ENCODE results near the gene NCOA7. TPM values are rescaled to one million over a fixed set of nuclear protein-coding genes. Genes with fewer than 3 reads are reported as not detected.

The NCOA7 gene
- total and polyA plus RNA-seq, 2 of the 8 experiments (the other 6 are each of a cell fraction or from before 2014, with no cell fraction given) = 2.6 to 10.7 TPM

DNA sequence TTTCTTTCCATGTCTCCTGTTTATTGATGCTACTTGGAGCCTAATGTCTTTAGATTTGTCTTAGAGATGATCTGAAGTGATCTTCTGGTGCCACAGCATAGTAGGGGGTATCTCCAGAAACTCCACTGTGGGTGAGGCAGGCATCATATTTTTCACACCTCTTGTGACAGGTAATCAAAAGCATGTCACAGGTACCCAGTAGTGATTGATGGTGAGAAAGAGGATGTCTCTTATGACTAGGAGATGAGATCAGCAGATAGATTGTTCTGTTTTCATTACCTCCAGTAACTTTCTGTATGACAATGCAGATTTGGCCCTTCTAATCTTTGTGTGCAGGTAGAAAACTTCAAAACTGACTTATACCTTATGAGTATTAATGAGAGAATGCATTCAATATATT, 13.5 kb downstream of the NCOA7 start:
- no peak overlapping the region for H4K91ac ChIP-seq (replicated peaks; ENCODE audit: insufficient read length, low read length)
- no peak overlapping the region for H4K5ac ChIP-seq (ENCODE audit: insufficient read length, low read depth, low read length)
- peaks cover 3% of the 10 kb centered on the region; the same call in 1 of the 2 replicates for H3K79me1 ChIP-seq (ENCODE audit: low read depth, low read length)
- no peak overlapping the region for H3K4ac ChIP-seq (replicated peaks; ENCODE audit: insufficient read length, low read depth, low read length)
- ChIA-PET CTCF (ENCODE audit: partially characterized antibody) (interaction anchor here (1.4 to 4.5 kb wide), 2 partner anchors 12 to 23 kb away, joined by 4 to 18 read pairs; partner anchors contain the start of gene NCOA7), POLR2A (ENCODE audit: partially characterized antibody) (interaction anchor here (2.0 kb wide), 1 partner anchor 10 kb away, joined by 5 read pairs; no protein-coding TSS in a partner anchor)
- no peak overlapping the region for H2AFZ ChIP-seq (ENCODE audit: low read length)
- H2BK20ac ChIP-seq (ENCODE audit: low read length) = no peak overlapping the region
- H3K4me1 ChIP-seq (replicated peaks in 1 of 4; ENCODE audit: control insufficient read depth in 3 of 4, insufficient read depth in 4 of 4, low read length in 3 of 4) = no peaks in the 10 kb centered on the region
- no peak overlapping the region for H2BK5ac ChIP-seq (ENCODE audit: low read depth, low read length)
- H4K20me1 ChIP-seq (replicated peaks in 1 of 2; ENCODE audit: control insufficient read depth in 1 of 2, insufficient read depth in 2 of 2, low read length in 2 of 2) = peaks cover 0 to 2% of the 10 kb centered on the region in 2 experiments
- no peak overlapping the region for H4K8ac ChIP-seq (ENCODE audit: extremely low read depth, insufficient read depth, low read length)
- no peak overlapping the region for H2BK120ac ChIP-seq (replicated peaks; ENCODE audit: low read depth, low read length)
- H3K4me2 ChIP-seq (ENCODE audit: insufficient read depth in 1 of 2, low read depth in 2 of 2, low read length in 2 of 2) = no peak overlapping the region
- H3K27ac ChIP-seq (ENCODE audit: low read depth, low read length) = no peak overlapping the region
- H3K4me3 ChIP-seq (ENCODE audit: extremely low read depth in 1 of 4, insufficient read depth in 2 of 4, low read depth in 3 of 4, low read length in 4 of 4) = no peak overlapping the region
- H2BK15ac ChIP-seq (ENCODE audit: low read length) = no peak overlapping the region
- H2BK12ac ChIP-seq (ENCODE audit: low read depth, low read length) = no peak overlapping the region
- TF ChIP-seq TAF1 (IDR thresholded peaks at IDR 0.05; ENCODE audit: low read depth, low read length) (no peak), SRF (IDR thresholded peaks at IDR 0.05; ENCODE audit: low read depth, low read length) (no peak), SIX5 (IDR thresholded peaks at IDR 0.05; ENCODE audit: low read depth, low read length) (no peak)
- H3K9me3 ChIP-seq (ENCODE audit: insufficient read depth in 2 of 2, low read depth in 1 of 2, low read length in 1 of 2) = no peaks in the 10 kb centered on the region
- H3K18ac ChIP-seq (ENCODE audit: extremely low read depth, low read length) = no peak overlapping the region
- no peak overlapping the region for H3K14ac ChIP-seq (ENCODE audit: insufficient read length)
- H3K79me2 ChIP-seq (ENCODE audit: control insufficient read depth in 1 of 2, insufficient read depth in 2 of 2, low read length in 2 of 2) = 0 out of 4 replicates have a peak, but pooled peaks cover 0 to 2% of the 10 kb centered on the region in 2 experiments
- no peaks in the 10 kb centered on the region for H3K36me3 ChIP-seq (ENCODE audit: control insufficient read depth in 2 of 4, insufficient read depth in 4 of 4, low read length in 3 of 4)
- no peaks in the 10 kb centered on the region for H3K23me2 ChIP-seq (ENCODE audit: low read depth, low read length)
- no peak overlapping the region for H3K23ac ChIP-seq (ENCODE audit: insufficient read length)
- no peaks in the 10 kb centered on the region for H3K27me3 ChIP-seq (replicated peaks in 1 of 4; ENCODE audit: control insufficient read depth in 3 of 4, extremely low read depth in 1 of 4, insufficient read depth in 3 of 4, low read length in 3 of 4)
- DNase-seq (ENCODE audit: low read depth in 1 of 2, low spot score in 2 of 2) (no peak), FAIRE-seq (no peak)
- H2AK5ac ChIP-seq (ENCODE audit: low read depth, low read length) = no peak overlapping the region
- H3K9ac ChIP-seq (replicated peaks in 1 of 4; ENCODE audit: extremely low read depth in 1 of 4, low read depth in 3 of 4, low read length in 3 of 4) = no peak overlapping the region
- H3K56ac ChIP-seq (replicated peaks; ENCODE audit: insufficient read length, low read depth, low read length) = no peak overlapping the region
